HG02884 (cell line): ENCODE results near the gene HLA-G.
"Not testable (repeated sequence)": the region's sequence is repeated elsewhere in the genome, so short reads cannot be mapped to it uniquely, and the experiment has no call there.

ENCODE experiments used
- ATAC-seq: cut with Tn5 transposase; IDR thresholded peaks from one replicate; pipeline ENCODE4 v1.9.1; 2021; ENCODE audit warnings: mild to moderate bottlenecking, moderate library complexity; ENCODE audit not compliant: unreplicated experiment

The HLA-G gene

GRCh38 chr6:29864037-29864810 lies 36.6 kb downstream of the HLA-G start:
- ATAC-seq = no peak

DNA sequence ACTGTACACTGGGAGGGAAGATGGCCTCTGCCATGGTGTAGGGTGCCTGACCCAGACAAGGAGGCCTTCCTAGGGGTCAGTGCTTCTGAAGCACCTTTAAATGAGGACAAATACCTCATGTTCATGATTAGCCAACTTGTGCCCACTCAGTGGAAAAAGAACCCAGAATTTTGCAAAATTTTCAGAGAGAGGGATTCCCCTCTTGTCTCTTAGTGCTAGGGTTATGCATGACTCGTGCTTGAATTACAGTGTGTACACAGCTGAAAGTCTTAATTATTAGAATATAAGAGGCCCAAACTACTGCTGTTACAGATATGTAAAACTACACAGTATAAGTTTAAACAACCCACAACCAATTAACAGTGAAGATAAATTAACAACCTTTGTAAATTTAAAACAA lies 38.0 kb downstream of the HLA-G start:
- no peak for ATAC-seq

- ATAC-seq = no peak
Measured at GRCh38 chr6:29870104-29870503, 42.5 kb downstream of the HLA-G start.

DNA sequence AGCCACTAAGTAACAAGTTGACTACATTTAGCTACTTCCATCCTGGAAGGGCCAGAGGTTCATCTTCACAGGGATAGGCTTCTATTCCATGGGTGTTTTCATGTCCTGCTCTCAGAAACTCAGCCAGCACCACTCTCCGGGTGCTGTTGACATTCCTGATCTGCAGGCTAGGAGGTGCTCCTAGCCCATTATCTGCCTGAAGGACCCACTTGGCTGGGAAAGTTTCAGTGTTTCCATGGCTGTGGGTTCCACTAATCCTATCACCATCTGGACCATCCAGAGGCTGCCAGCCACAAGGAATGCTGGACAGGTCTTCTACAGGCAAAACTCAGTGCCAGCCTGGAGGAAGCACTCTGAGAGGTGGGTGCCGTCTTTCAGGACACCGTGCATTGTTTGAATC lies 45.2 kb downstream of the HLA-G start:
- no peak for ATAC-seq

DNA sequence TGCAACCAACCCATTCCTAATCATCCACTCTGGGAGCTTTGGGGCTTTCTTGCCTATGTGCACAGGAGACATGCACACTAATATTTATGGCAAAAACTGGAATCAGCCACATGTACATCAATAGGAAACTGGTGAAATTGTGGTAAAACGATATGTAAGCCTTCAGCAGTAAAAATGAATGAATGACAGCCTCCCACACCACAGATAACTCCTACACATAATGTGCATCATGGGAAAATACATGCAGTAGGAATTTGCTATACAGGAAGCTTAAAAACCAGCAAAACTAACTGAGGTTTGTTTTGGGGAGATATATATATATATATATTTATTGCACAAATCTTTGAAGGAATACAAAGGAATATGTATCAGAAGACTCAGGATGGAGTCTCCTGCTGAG lies 47.6 kb downstream of the HLA-G start:
- ATAC-seq = no peak

DNA sequence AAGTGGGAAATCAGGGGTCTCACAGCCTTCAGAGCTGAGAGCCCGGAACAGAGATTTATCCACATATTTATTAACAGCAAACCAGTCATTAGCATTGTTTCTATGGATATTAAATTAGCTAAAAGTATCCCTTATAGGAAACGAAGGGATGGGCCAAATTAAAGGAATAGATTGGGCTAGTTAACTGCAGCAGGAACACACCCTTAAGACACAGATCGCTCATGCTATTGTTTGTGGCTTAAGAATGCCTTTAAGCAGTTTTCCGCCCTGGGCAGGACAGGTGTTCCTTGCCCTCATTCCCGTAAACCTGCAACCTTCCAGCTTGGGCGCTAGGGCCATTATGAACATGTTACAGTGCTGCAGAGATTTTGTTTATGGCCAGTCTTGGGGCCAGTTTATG lies 48.1 kb downstream of the HLA-G start:
- not testable (repeated sequence) for ATAC-seq
